Measurements from ENCODE around the gene ING5. TPM values are rescaled to one million over a fixed set of nuclear protein-coding genes. Genes with fewer than 3 reads are reported as not detected.
"Not testable (repeated sequence)": the region's sequence is repeated elsewhere in the genome, so short reads cannot be mapped to it uniquely, and the experiment has no call there.

The ING5 gene
- polyA plus RNA-seq, 5 donors: 36.7 to 46.9 (median 43.2) TPM

DNA sequence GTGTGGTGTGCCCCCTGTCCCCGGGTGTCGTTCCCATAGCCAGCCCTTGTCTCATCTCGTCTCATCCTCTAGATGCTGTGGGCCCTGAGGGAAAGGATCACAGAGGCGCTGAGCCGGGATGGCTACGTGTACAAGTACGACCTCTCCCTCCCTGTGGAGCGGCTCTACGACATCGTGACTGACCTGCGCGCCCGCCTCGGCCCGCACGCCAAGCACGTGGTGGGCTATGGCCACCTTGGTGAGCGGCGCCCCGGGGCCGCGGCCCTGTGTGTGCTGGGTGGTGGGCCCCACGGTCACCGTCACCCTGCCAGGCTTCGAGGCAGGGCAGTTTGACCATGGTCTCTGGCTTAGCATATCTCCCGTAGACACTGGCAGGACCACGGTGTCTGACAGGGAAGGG lies 53.9 kb downstream of the ING5 start:
- no peak for DNase-seq

DNA sequence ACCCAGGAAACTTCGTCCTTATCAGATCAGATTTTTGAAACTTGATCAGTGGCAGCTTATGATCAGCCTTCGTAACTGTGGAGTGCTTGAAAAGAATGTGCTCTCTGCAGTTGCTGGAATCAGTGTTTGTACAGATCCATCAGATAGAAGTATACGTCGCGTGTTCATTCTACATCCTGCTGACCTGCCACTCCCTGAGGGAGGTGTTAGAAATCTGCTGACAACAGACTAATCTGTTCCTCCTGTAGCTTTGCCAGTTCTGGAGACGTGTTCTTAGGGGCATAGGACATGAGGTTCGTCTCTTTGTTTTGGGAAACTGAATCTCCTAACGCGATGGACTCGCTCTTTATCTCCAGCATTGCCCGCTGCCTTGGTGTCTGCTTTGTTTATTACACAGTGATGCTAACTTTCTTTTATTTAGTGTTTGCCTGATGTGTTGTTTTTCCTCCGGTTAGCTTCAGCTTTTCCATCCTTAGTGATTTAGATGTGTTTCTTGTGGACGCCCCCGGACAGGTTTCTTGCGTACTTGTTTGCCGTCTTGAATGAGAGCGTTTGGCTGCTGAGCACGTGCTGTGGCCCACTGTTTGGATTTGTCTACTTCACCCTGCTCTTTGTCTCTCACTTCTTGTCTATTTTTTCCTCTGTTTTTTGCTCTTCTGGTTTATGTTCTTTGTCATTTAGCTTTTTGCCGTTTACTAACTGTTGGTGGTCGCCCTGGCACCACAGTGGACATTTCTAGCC lies 57.4 kb downstream of the ING5 start:
- DNase-seq: no peak

GRCh38 chr2:241759893-241760292 lies 58.1 kb downstream of the ING5 start:
- not testable (repeated sequence) for DNase-seq

- DNase-seq: no peak
These were observed 58.5 kb downstream of the ING5 start for GRCh38 chr2:241760301-241760771.

- no peak for DNase-seq
These were observed 60.6 kb downstream of the ING5 start for GRCh38 chr2:241762321-241762932.

DNA sequence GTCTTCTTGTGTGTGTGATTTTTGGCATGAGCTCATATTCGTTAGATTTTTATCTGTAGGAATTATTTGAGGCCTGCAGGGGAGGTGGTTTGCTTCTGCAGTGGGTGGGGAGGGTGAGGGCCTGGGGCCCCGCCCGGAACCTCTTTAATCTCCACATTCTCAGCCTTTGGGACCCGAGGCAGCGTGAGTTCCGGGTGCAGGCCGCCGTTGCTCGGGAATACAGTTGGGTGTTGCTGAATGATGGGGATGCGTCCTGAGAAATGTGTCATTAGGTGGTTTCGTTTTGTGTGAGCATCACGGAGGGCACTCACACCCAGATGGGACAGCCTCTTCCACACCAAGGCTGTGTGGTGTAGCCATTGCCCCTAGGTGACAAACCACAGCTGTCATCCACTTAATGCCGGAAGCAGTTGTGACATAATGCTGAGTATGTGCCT lies 61.1 kb downstream of the ING5 start:
- DNase-seq: no peak

DNA sequence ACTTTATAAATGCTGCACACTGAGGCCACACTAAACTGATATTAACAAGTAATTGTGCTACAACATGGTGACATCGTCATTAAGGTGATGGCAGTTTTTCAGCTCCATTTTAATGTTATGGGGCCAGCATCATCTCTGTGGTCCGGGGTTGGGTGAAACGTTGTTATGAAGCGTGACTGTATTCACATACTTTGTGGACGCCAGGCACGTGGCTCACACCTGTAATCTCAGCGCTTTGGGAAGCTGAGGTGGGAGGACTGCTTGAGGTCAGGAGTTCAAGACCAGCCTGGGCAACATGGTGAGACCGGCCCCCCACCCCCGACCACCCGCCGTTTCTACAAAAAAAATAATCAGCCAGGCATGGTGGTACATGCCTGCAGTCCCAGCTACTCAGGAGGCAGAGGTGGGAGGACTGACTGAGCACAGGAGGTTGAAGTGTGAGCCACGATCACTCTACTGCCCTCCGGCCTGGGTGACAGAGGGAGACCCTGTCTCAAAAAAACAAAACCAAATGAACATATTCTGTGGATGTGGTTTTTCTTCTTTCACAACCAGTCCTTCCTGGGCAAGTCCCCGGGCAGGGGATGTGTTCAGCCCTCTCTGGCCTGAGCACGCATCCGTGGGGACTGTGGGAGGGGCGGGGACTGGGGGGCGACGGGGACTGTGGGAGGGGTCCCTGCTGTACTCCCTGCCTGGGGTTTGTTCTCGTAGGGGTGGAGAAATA lies 61.9 kb downstream of the ING5 start:
- DNase-seq: no peak

DNA sequence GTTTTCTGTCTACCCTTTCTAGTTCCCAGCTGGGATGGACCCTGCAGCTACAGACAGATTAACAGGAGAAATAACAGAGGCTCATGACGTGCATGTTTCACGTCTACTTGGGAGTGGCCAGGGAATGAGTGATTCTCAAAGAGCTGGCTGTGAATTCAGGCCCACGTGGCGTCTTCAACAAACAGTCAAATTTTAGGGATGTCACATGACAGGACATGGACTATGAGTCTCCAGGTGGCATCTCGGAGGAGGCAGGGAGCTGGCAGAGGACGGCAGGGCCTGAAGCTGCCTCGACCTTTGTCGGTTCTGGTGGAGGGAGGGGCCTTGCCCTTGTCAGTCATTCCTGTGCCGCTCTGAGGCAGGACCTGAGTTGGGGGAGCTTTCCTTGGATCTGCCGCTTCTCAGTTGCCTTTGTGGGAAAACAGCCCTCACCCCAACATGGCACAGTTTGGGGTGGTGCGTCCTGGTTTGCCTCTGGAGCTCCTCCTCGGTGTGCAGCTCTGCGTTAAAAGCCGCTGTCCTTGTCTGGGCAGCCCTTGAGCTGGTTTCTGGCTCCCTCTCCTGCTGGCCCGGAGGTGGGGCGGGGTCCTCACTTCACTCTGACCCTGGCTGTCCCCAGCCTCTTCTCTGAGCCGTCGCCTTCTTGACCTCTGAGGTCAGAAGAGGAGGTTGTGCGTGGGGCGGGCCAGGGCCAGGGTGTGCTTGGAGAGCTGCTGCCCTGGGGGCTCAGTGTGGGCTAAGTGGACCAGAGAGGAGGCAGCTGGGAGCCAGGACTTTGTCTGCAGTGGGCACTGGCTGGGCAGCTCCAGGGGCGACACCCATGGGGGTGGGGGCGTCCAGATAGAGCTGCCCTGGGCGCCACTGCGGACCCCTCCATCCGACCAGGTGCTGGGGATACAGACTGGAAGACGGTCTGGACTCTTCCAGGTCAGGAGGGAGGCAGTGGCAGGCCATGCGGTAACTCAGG lies 62.7 kb downstream of the ING5 start:
- no peak for DNase-seq

DNA sequence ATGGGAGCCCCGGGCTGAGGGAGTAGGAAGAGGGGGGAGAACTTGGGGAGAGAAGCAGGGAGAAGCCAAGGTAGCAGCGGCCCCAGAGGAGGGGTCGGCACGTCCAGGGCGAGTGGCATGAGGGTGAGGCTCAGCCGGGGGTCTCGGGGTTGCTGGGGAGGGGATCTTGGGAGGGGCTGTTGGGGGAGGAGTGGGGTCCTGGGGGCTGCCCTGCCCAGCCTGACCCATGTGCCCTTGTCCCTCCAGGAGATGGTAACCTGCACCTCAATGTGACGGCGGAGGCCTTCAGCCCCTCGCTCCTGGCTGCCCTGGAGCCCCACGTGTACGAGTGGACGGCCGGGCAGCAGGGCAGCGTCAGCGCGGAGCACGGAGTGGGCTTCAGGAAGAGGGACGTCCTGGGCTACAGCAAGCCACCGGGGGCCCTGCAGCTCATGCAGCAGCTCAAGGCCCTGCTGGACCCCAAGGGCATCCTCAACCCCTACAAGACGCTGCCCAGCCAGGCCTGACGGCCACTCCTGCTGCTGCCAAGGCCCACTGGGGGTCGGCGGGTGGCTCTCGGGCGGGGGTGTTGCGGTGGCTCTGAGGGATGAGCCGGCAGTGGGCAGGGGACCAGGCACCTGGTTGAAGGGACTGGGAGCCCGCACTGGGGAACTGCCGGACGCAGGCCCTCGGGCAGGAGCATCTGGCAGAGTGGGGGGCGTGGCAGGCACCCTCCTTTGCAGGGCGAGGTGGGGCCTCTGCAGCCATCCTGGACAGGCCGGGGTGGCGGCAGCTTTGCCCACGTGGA lies 65.8 kb downstream of the ING5 start:
- DNase-seq: no peak

DNA sequence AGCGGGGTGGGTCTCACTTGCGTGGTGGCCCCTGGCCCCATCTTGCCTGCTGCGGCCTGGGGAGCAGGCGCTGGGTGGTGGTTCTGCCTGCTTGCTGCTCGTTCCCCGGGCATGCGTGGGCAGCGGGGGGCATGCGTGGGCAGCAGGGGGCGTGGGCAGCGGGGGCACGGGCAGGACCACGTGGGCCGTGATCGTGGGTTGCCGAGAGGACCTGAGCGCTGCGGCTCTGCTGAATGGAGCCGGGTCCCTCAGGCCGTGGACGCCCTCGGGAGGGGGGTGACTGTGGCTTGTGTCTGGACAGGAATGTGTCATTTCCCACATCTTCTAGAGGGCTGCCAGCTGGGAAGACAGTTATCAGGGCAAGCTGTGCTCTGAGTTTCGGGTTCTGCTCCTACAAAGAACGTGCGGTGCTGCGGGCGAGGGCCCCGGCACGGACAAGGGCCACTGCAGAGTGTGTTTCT lies 66.4 kb downstream of the ING5 start:
- no peak for DNase-seq

DNA sequence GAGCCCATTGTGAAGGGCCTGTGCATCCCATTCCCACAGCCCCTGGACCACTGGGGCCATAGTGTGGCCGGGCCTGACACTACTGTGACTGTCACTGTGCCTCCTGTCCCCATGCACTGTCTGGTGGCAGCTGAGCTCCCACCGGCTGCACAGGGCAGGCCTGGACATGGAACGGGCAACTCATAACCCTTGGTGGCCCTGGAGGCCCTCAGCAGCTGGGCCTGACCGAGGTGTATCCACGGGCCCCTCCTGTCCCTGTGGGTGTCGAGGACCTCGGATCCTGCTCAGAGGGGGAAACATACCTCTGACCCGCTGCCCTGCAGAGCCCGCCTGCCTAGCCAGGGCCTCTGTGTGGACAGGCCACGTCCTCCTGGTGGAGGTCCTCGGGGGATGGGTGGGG lies 67.0 kb downstream of the ING5 start:
- no peak for DNase-seq

DNA sequence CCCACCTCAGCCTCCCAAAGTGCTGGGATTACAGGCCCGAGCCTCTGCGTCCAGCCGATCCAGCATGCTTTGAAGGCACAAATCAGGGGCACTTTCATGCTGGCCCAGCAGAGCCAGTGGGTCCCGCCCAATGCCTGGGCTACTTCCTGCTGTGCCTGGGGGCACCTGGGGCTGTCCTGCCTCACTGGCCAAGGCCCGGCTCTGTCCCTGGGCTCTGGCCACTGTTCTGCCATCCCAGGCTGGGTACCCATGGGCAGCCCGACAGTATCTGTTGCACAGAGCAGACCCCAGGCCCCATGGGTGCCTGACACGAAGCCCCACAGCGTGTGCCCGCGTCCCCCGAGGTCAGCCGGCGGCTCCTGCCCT lies 68.0 kb downstream of the ING5 start:
- no peak for DNase-seq

GRCh38 chr2:241770185-241770935 lies 68.5 kb downstream of the ING5 start:
- no peak for DNase-seq

DNA sequence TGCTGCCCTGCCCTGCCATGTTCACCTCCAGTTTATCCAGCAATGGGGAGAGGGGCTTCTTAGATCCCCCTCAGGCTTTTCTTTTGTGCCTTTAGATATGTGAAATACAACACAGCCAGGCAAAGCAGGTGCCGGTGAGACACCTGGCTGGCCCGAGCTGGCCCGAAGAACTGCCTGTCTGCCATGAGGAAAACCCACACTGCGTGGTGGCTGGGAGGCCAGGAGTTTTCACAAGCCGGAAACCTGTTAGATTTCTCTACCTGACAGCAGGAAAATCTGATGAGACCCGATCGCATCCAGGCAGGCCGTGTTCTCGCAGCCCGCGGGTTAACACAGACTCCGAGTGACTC lies 69.1 kb downstream of the ING5 start:
- no peak for DNase-seq

GRCh38 chr2:241771286-241772062 lies 69.6 kb downstream of the ING5 start:
- DNase-seq: peak; percentile 67 to 78

GRCh38 chr2:241772063-241772499 lies 70.2 kb downstream of the ING5 start:
- DNase-seq: no peak

DNA sequence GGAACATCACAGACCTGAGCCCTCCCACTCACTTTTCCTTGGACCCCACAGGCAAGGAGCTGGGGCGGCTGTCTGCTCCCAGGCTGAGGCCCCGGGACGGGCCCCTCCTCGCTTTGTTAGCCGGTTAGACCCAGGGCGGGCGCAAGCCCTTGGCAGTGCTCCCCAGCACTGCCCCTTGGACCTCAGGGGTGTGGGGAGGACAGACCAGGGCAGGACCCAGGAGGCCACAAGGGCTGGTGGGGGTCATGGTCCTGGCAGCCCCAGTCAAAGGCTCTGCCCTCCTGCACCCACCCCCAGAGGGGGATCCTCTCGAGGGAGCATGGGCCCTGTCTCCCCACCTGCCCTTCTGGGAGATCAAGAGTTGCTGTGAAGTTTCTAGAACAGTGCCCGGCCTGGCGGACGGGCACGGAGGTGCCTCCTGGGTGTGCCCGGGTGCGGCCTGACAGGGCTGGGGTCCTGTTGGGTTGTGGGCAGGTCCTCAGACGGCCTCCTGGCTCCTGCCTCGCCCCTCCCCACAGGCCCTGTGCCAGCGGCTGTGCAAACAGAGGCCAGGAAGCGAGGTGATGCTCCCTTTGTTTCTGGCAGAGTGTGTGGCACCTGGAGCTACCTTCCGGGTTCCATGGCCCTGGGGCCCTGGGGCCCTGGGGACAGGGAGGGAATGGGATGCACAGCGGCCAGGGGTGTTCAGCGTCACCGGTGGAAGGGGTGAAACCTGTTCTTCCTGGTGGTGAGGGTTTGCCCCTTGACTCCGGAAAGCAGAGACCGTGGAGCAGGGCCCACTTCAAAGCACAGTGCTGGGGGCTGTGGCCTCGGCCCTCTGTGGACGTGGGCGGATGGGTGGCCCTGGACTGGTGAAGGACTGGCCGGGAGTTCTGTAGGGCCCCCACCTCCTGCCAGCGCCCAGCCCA lies 71.9 kb downstream of the ING5 start:
- no peak for DNase-seq

Data from right lung (tissue), 5 donors.